GM19240 (cell line): Measurements from ENCODE around the gene CKMT2.
"Not testable (repeated sequence)": the region's sequence is repeated elsewhere in the genome, so short reads cannot be mapped to it uniquely, and the experiment has no call there.

Experiments
- DNase-seq: peaks from one replicate; pipeline ENCODE4 v3.0.0; 2011; ENCODE audit warnings: low spot score; ENCODE audit not compliant: insufficient read length

CKMT2 gene

GRCh38 chr5:81249240-81249639 is 16.1 kb downstream of the CKMT2 start:
- DNase-seq: no peak

- no peak for DNase-seq
These were observed 16.9 kb downstream of the CKMT2 start for GRCh38 chr5:81250004-81250403.

- no peak for DNase-seq
These were observed 18.8 kb downstream of the CKMT2 start for GRCh38 chr5:81251922-81252321.

- DNase-seq: no peak
These were observed 19.8 kb downstream of the CKMT2 start for GRCh38 chr5:81252904-81253303.

- DNase-seq: no peak
These were observed 20.8 kb downstream of the CKMT2 start for GRCh38 chr5:81253875-81254274.

GRCh38 chr5:81254886-81255559 is 21.9 kb downstream of the CKMT2 start:
- DNase-seq: no peak

- no peak for DNase-seq
These were observed 23.6 kb downstream of the CKMT2 start for GRCh38 chr5:81256766-81257165.

- not testable (repeated sequence) for DNase-seq
These were observed 29.7 kb downstream of the CKMT2 start for GRCh38 chr5:81262796-81263195.

- DNase-seq: no peak
These were observed 32.0 kb downstream of the CKMT2 start for GRCh38 chr5:81265101-81265500.

- DNase-seq: no peak
These were observed 35.5 kb downstream of the CKMT2 start for GRCh38 chr5:81268521-81269196.

- DNase-seq: no peak
These were observed 36.8 kb downstream of the CKMT2 start for GRCh38 chr5:81269751-81270393.

- DNase-seq: not testable (repeated sequence)
These were observed 37.4 kb downstream of the CKMT2 start for GRCh38 chr5:81270394-81271027.

- DNase-seq: no peak
These were observed 50.9 kb downstream of the CKMT2 start for GRCh38 chr5:81283976-81284375.

GRCh38 chr5:81286059-81286617 is 53.0 kb downstream of the CKMT2 start:
- no peak for DNase-seq

GRCh38 chr5:81288021-81288433 is 54.9 kb downstream of the CKMT2 start:
- DNase-seq: no peak

- DNase-seq: no peak
These were observed 57.0 kb downstream of the CKMT2 start for GRCh38 chr5:81290146-81290545.

- DNase-seq: no peak
These were observed 59.0 kb downstream of the CKMT2 start for GRCh38 chr5:81292130-81292529.

GRCh38 chr5:81294021-81294420 is 60.9 kb downstream of the CKMT2 start:
- DNase-seq: not testable (repeated sequence)

- no peak for DNase-seq
These were observed 64.4 kb downstream of the CKMT2 start for GRCh38 chr5:81297531-81297930.

- DNase-seq: no peak
These were observed 67.8 kb downstream of the CKMT2 start for GRCh38 chr5:81300921-81301270.

- peak; percentile 59 for DNase-seq
These were observed 68.3 kb downstream of the CKMT2 start, which contains the start of gene ZCCHC9 for GRCh38 chr5:81301271-81302015. Gene ZCCHC9 (plus strand): TSS chr5:81301587. CDS start chr5:81304758, 3,171 bp downstream.
